Astrocyte (in vitro differentiated cells and primary cell): ENCODE data around the gene JMJD4.

Experiments used
- EZH2 ChIP-seq: IDR thresholded peaks from 2 replicates; pipeline ENCODE4 v1.6.1; 2012; ENCODE audit warnings: mild to moderate bottlenecking, low read length, inconsistent platforms; ENCODE audit not compliant: insufficient read depth
- TF ChIP-seq, protein P1 (sequence below): IDR thresholded peaks from 2 replicates; pipeline ENCODE4 v1.5.1; 2011; ENCODE audit warnings: low read depth, mild to moderate bottlenecking, inconsistent platforms, low read length, moderate library complexity; ENCODE audit not compliant: insufficient read depth

GRCh38 chr1:227753999-227754711 is 19.1 kb upstream of the JMJD4 start:
- TF ChIP-seq, protein P1, sequence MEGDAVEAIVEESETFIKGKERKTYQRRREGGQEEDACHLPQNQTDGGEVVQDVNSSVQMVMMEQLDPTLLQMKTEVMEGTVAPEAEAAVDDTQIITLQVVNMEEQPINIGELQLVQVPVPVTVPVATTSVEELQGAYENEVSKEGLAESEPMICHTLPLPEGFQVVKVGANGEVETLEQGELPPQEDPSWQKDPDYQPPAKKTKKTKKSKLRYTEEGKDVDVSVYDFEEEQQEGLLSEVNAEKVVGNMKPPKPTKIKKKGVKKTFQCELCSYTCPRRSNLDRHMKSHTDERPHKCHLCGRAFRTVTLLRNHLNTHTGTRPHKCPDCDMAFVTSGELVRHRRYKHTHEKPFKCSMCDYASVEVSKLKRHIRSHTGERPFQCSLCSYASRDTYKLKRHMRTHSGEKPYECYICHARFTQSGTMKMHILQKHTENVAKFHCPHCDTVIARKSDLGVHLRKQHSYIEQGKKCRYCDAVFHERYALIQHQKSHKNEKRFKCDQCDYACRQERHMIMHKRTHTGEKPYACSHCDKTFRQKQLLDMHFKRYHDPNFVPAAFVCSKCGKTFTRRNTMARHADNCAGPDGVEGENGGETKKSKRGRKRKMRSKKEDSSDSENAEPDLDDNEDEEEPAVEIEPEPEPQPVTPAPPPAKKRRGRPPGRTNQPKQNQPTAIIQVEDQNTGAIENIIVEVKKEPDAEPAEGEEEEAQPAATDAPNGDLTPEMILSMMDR: no peak
- TF ChIP-seq EZH2: no peak
